NCI-H524 (cell line): ENCODE data around the gene AFAP1L1.

Experiments used
- DNase-seq, 2 experiments: peaks; one replicate each; lab custom pipeline; 2025; lab: John Stamatoyannopoulos, UW

The AFAP1L1 gene

GRCh38 chr5:149284501-149284900 lies 12.8 kb downstream of the AFAP1L1 start:
- DNase-seq, result no peak

- DNase-seq, result no peak
Measured at GRCh38 chr5:149285153-149285552, 13.5 kb downstream of the AFAP1L1 start.

- DNase-seq, result no peak
Measured at GRCh38 chr5:149288436-149288835, 16.8 kb downstream of the AFAP1L1 start.

- no peak for DNase-seq
Measured at GRCh38 chr5:149289301-149289700, 17.6 kb downstream of the AFAP1L1 start.

- DNase-seq, result no peak
Measured at GRCh38 chr5:149294872-149295829, 23.5 kb downstream of the AFAP1L1 start.

GRCh38 chr5:149297340-149298025 lies 25.8 kb downstream of the AFAP1L1 start:
- DNase-seq, result no peak

GRCh38 chr5:149298163-149298562 lies 26.5 kb downstream of the AFAP1L1 start:
- no peak for DNase-seq

- DNase-seq, result no peak
Measured at GRCh38 chr5:149298842-149299404, 27.3 kb downstream of the AFAP1L1 start.

GRCh38 chr5:149299451-149300054 lies 27.9 kb downstream of the AFAP1L1 start:
- DNase-seq, result no peak

GRCh38 chr5:149300441-149300840 lies 28.8 kb downstream of the AFAP1L1 start:
- DNase-seq, result no peak

GRCh38 chr5:149301049-149301743 lies 29.5 kb downstream of the AFAP1L1 start:
- no peak for DNase-seq

GRCh38 chr5:149301744-149302380 lies 30.2 kb downstream of the AFAP1L1 start:
- no peak for DNase-seq

GRCh38 chr5:149302641-149303040 lies 31.0 kb downstream of the AFAP1L1 start:
- no peak for DNase-seq

- DNase-seq, result no peak
Measured at GRCh38 chr5:149303210-149303609, 31.6 kb downstream of the AFAP1L1 start.

GRCh38 chr5:149304195-149305078 lies 32.8 kb downstream of the AFAP1L1 start:
- peak in 1 of 2 experiments; percentile 29 for DNase-seq

GRCh38 chr5:149309354-149309753 lies 37.7 kb downstream of the AFAP1L1 start:
- DNase-seq, result no peak

GRCh38 chr5:149310488-149310887 lies 38.8 kb downstream of the AFAP1L1 start:
- no peak for DNase-seq

GRCh38 chr5:149310947-149311658 lies 39.4 kb downstream of the AFAP1L1 start:
- DNase-seq, result peak; percentile 86 to 93

GRCh38 chr5:149313151-149313841 lies 41.6 kb downstream of the AFAP1L1 start:
- no peak for DNase-seq
